Chondrocyte (in vitro differentiated cells): Measurements from ENCODE around the gene ALDH1L1. TPM values are rescaled to one million over a fixed set of nuclear protein-coding genes. Genes with fewer than 3 reads are reported as not detected.

Source experiments
- DNase-seq: peaks from one replicate; pipeline ENCODE4 v3.0.0; 2021; ENCODE audit warnings: mixed read lengths, low spot score
- H3K27ac Mint-ChIP-seq: one replicate; pipeline ENCODE4 v1.8.0; 2021; ENCODE audit warnings: mild to moderate bottlenecking, moderate library complexity, mixed read lengths; ENCODE audit not compliant: unreplicated experiment
- H3K27me3 Mint-ChIP-seq: 2 replicates; pipeline ENCODE4 v1.8.0; 2021; ENCODE audit warnings: low read depth, mixed read lengths
- H3K36me3 Mint-ChIP-seq: 2 replicates; pipeline ENCODE4 v1.8.0; 2021; ENCODE audit warnings: low read depth, mixed read lengths
- H3K4me1 Mint-ChIP-seq: 2 replicates; pipeline ENCODE4 v1.8.0; 2021; ENCODE audit warnings: low read depth, mild to moderate bottlenecking, mixed read lengths
- H3K4me3 Mint-ChIP-seq: one replicate; pipeline ENCODE4 v1.8.0; 2021; ENCODE audit warnings: mild to moderate bottlenecking, moderate library complexity, mixed read lengths; ENCODE audit not compliant: unreplicated experiment
- H3K9me3 Mint-ChIP-seq: 2 replicates; pipeline ENCODE4 v1.8.0; 2021; ENCODE audit warnings: low read depth, mixed read lengths
- CTCF ChIP-seq: fragments of 200-600 bp; sonication (generic); IDR thresholded peaks from 2 replicates; pipeline ENCODE4 v1.5.0; 2021; ENCODE audit warnings: antibody characterized with exemption, mild to moderate bottlenecking, moderate library complexity
- total RNA-seq: library from RNA; stranded (reverse); gene quantifications from 3 replicates; pipeline ENCODE4 v1.2.1, GENCODE V29; 2021

Gene ALDH1L1
- total RNA-seq, 1 donor from 2014 or later: 0.60 TPM

- Mint-ChIP-seq H3K4me3 (no peak overlapping the region), H3K27me3 (peaks cover 43% of the 10 kb centered on the region), H3K9me3 (peaks cover 10% of the 10 kb centered on the region), H3K36me3 (no peaks in the 10 kb centered on the region), H3K4me1 (no peaks in the 10 kb centered on the region), H3K27ac (no peak overlapping the region)
- DNase-seq: no peak
- no peak for TF ChIP-seq CTCF
Observed at GRCh38 chr3:126166009-126166408, 14.4 kb downstream of the ALDH1L1 start.

GRCh38 chr3:126161309-126161708 lies 19.1 kb downstream of the ALDH1L1 start:
- Mint-ChIP-seq H3K4me1 (no peaks in the 10 kb centered on the region), H3K27ac (no peak overlapping the region), H3K9me3 (peaks cover 10% of the 10 kb centered on the region), H3K27me3 (peaks cover 30% of the 10 kb centered on the region), H3K36me3 (no peaks in the 10 kb centered on the region), H3K4me3 (no peak overlapping the region)
- no peak for DNase-seq
- TF ChIP-seq CTCF: no peak

GRCh38 chr3:126160243-126161210 lies 19.9 kb downstream of the ALDH1L1 start:
- no peaks in the 10 kb centered on the region for H3K4me1 Mint-ChIP-seq
- peaks cover 9% of the 10 kb centered on the region for H3K9me3 Mint-ChIP-seq
- H3K27ac Mint-ChIP-seq: no peak overlapping the region
- DNase-seq: no peak
- no peak overlapping the region for H3K4me3 Mint-ChIP-seq
- H3K36me3 Mint-ChIP-seq: no peaks in the 10 kb centered on the region
- no peak for TF ChIP-seq CTCF
- H3K27me3 Mint-ChIP-seq: peaks cover 23% of the 10 kb centered on the region

- Mint-ChIP-seq H3K4me1 (no peaks in the 10 kb centered on the region), H3K9me3 (peaks cover under 1% of the 10 kb centered on the region), H3K4me3 (no peak overlapping the region), H3K27ac (no peak overlapping the region), H3K27me3 (peaks cover 19% of the 10 kb centered on the region), H3K36me3 (no peaks in the 10 kb centered on the region)
- DNase-seq: no peak
- no peak for TF ChIP-seq CTCF
Observed at GRCh38 chr3:126159476-126159875, 20.9 kb downstream of the ALDH1L1 start.

GRCh38 chr3:126158912-126159454 lies 21.4 kb downstream of the ALDH1L1 start:
- no peak for DNase-seq
- TF ChIP-seq CTCF: no peak
- Mint-ChIP-seq H3K27me3 (peaks cover 17% of the 10 kb centered on the region), H3K27ac (no peak overlapping the region), H3K36me3 (no peaks in the 10 kb centered on the region), H3K4me3 (no peak overlapping the region), H3K4me1 (no peaks in the 10 kb centered on the region), H3K9me3 (no peaks in the 10 kb centered on the region)
